Measurements from ENCODE around the gene THSD7B. TPM values are rescaled to one million over a fixed set of nuclear protein-coding genes. Genes with fewer than 3 reads are reported as not detected.

The THSD7B gene
- total RNA-seq, 6 donors from 2014 or later: 0.47 TPM; not detected in 5

GRCh38 chr2:137420744-137421143 is 655.4 kb downstream of the THSD7B start:
- Histone ChIP-seq H3K36me3 (no peaks in the 10 kb centered on the region), H3K4me3 (no peak overlapping the region), H3K27ac (no peak overlapping the region), H3K27me3 (no peaks in the 10 kb centered on the region), H3K9me3 (peaks cover 0 to 4% (median 0%) of the 10 kb centered on the region in 4 donors), H3K4me1 (no peaks in the 10 kb centered on the region)
- DNase-seq (no peak), ATAC-seq (ENCODE audit: low FRiP score in 2 of 2) (no peak)
- TF ChIP-seq EP300 (IDR thresholded peaks at IDR 0.05) (no peak), POLR2A (IDR thresholded peaks at IDR 0.05) (no peak), CTCF (IDR thresholded peaks at IDR 0.05) (no peak), POLR2AphosphoS5 (IDR thresholded peaks at IDR 0.05) (no peak)
- WGBS, 2 donors: 48 to 49% methylated on average over 3 of the region's 3 CpGs

- TF ChIP-seq POLR2AphosphoS5 (IDR thresholded peaks at IDR 0.05) (no peak), CTCF (IDR thresholded peaks at IDR 0.05) (no peak), POLR2A (IDR thresholded peaks at IDR 0.05) (no peak), EP300 (IDR thresholded peaks at IDR 0.05) (no peak)
- 43 to 48% methylated on average over 1 of the region's 1 CpG for WGBS, 2 donors
- ATAC-seq (ENCODE audit: low FRiP score in 2 of 2) (no peak), DNase-seq (no peak)
- Histone ChIP-seq H3K9me3 (no peaks in the 10 kb centered on the region), H3K27ac (no peak overlapping the region), H3K4me3 (no peak overlapping the region), H3K36me3 (no peaks in the 10 kb centered on the region), H3K4me1 (no peaks in the 10 kb centered on the region), H3K27me3 (no peaks in the 10 kb centered on the region)
Observed at GRCh38 chr2:137435162-137435561, 669.8 kb downstream of the THSD7B start.

- no peak for TF ChIP-seq POLR2A (IDR thresholded peaks at IDR 0.05)
- no peak for TF ChIP-seq POLR2AphosphoS5 (IDR thresholded peaks at IDR 0.05)
- no peak for TF ChIP-seq CTCF (IDR thresholded peaks at IDR 0.05)
- no peak for TF ChIP-seq EP300 (IDR thresholded peaks at IDR 0.05)
- Histone ChIP-seq H3K9me3 (no peaks in the 10 kb centered on the region), H3K36me3 (no peaks in the 10 kb centered on the region), H3K27me3 (no peaks in the 10 kb centered on the region), H3K27ac (no peak overlapping the region), H3K4me1 (no peaks in the 10 kb centered on the region), H3K4me3 (no peak overlapping the region)
- ATAC-seq (ENCODE audit: low FRiP score in 2 of 2) (no peak), DNase-seq (no peak)
- WGBS, 2 donors: 83 to 91% methylated on average over 2 of the region's 2 CpGs
Observed at GRCh38 chr2:137437386-137437785, 672.0 kb downstream of the THSD7B start.

- 81 to 92% methylated on average over 1 of the region's 1 CpG for WGBS, 2 donors
- DNase-seq: no peak
Observed at GRCh38 chr2:137444970-137445369, 679.6 kb downstream of the THSD7B start.

More at GRCh38 chr2:137444970-137445369, 679.6 kb downstream of the THSD7B start:
- ATAC-seq (ENCODE audit: low FRiP score in 2 of 2): no peak
- Histone ChIP-seq H3K36me3 (no peaks in the 10 kb centered on the region), H3K4me3 (no peak overlapping the region), H3K27me3 (no peaks in the 10 kb centered on the region), H3K27ac (no peak overlapping the region), H3K4me1 (no peaks in the 10 kb centered on the region), H3K9me3 (no peaks in the 10 kb centered on the region)
- TF ChIP-seq CTCF (IDR thresholded peaks at IDR 0.05) (no peak), POLR2AphosphoS5 (IDR thresholded peaks at IDR 0.05) (no peak), EP300 (IDR thresholded peaks at IDR 0.05) (no peak), POLR2A (IDR thresholded peaks at IDR 0.05) (no peak)

All from upper lobe of left lung (tissue), 6 donors.